Keratinocyte (primary cell): ENCODE results near the gene PTK6. TPM values are rescaled to one million over a fixed set of nuclear protein-coding genes. Genes with fewer than 3 reads are reported as not detected.
A peak's percentile ranks its signal among the peaks of the same experiment; 100 is the strongest.

Experiments
- DNase-seq: peaks from one replicate; pipeline ENCODE4 v3.0.0-alpha.2; 2011; ENCODE audit warnings: low read depth, missing footprints, low spot score
- FAIRE-seq: peaks from 2 replicates; lab custom pipeline; 2011; peaks lifted over from hg19 to GRCh38; lab: Jason Lieb, UNC
- H2AFZ ChIP-seq: 2 replicates; pipeline ENCODE4 v1.6.0; 2012; ENCODE audit warnings: low read length, control low read depth, inconsistent platforms; ENCODE audit not compliant: control insufficient read depth
- H3K27ac ChIP-seq: 2 replicates; pipeline ENCODE4 v1.5.1; 2011; ENCODE audit warnings: low read length; ENCODE audit not compliant: control insufficient read depth, insufficient read depth
- H3K27me3 ChIP-seq: 3 replicates; pipeline ENCODE4 v1.6.0; 2011; ENCODE audit warnings: low read length; ENCODE audit not compliant: control insufficient read depth, insufficient read depth; ENCODE audit errors: extremely low read depth
- H3K36me3 ChIP-seq, 2 experiments: 2 replicates in 1 of 2; 3 replicates in 1 of 2; pipeline ENCODE4 v1.5.1; 2011; ENCODE audit warnings: low read length in 2 of 2, mild to moderate bottlenecking in 1 of 2; ENCODE audit not compliant: control insufficient read depth in 2 of 2, insufficient read depth in 2 of 2; ENCODE audit errors: extremely low read depth in 1 of 2
- H3K4me1 ChIP-seq: 3 replicates; pipeline ENCODE4 v1.5.1; 2011; ENCODE audit warnings: low read length; ENCODE audit not compliant: control insufficient read depth, insufficient read depth; ENCODE audit errors: extremely low read depth
- H3K4me2 ChIP-seq: 3 replicates; pipeline ENCODE4 v1.6.0; 2011; ENCODE audit warnings: low read depth, low read length; ENCODE audit not compliant: control insufficient read depth, insufficient read depth; ENCODE audit errors: extremely low read depth
- H3K4me3 ChIP-seq, 3 experiments: fragments of 200-600 bp in 1 of 3; sonication (generic) in 1 of 3; 2 replicates in 2 of 3; 3 replicates in 1 of 3; pipeline ENCODE4 v1.5.1; 2011 to 2016; ENCODE audit warnings: low read length in 3 of 3, mild to moderate bottlenecking in 3 of 3, control low read depth in 2 of 3, inconsistent platforms in 1 of 3, low read depth in 1 of 3, mixed read lengths in 1 of 3, mixed run types in 1 of 3, moderate library complexity in 1 of 3; ENCODE audit not compliant: control insufficient read depth in 2 of 3, insufficient read depth in 2 of 3; ENCODE audit errors: extremely low read depth in 1 of 3
- H3K79me2 ChIP-seq: 2 replicates; pipeline ENCODE4 v1.6.0; 2012; ENCODE audit warnings: low read length; ENCODE audit not compliant: control insufficient read depth, insufficient read depth
- H3K9ac ChIP-seq: 3 replicates; pipeline ENCODE4 v1.6.0; 2011; ENCODE audit warnings: low read length; ENCODE audit not compliant: control insufficient read depth, insufficient read depth; ENCODE audit errors: extremely low read depth
- H3K9me1 ChIP-seq: 3 replicates; pipeline ENCODE4 v1.6.0; 2011; ENCODE audit warnings: low read length; ENCODE audit not compliant: control insufficient read depth, insufficient read depth; ENCODE audit errors: extremely low read depth
- H3K9me3 ChIP-seq: 2 replicates; pipeline ENCODE4 v1.5.1; 2012; ENCODE audit warnings: low read depth, low read length; ENCODE audit not compliant: control insufficient read depth
- H4K20me1 ChIP-seq: 3 replicates; pipeline ENCODE4 v1.6.0; 2011; ENCODE audit warnings: low read length; ENCODE audit not compliant: control insufficient read depth, insufficient read depth; ENCODE audit errors: extremely low read depth
- CTCF ChIP-seq, 3 experiments: IDR thresholded peaks in 1 of 3; conservative IDR thresholded peaks in 1 of 3; optimal IDR thresholded peaks in 1 of 3; 2 replicates in 2 of 3; 3 replicates in 1 of 3; pipeline versions ENCODE3 to v1.5.1; 2011; ENCODE audit warnings: low read length in 3 of 3, mild to moderate bottlenecking in 3 of 3, moderate library complexity in 2 of 3, control low read depth in 1 of 3, inconsistent platforms in 1 of 3; ENCODE audit not compliant: insufficient read depth in 2 of 3; ENCODE audit errors: extremely low read depth in 1 of 3
- EZH2 ChIP-seq: IDR thresholded peaks from one replicate; pipeline ENCODE4 v1.6.1; 2012; ENCODE audit warnings: inconsistent platforms, mild to moderate bottlenecking, low read length, moderate library complexity
- dilution Hi-C: fragments of 300-500 bp; cut with MboI; formaldehyde crosslinking; loops from one replicate; pipeline ENCODE4 v1.7.0; 2020; ENCODE audit warnings: low sequenced_read_pairs; ENCODE audit not compliant: extremely low pct_ligation_motif_present
- polyA plus RNA-seq, 5 experiments: library from polyadenylated mRNA; depleted of rRNA in 3 of 5; stranded (reverse) in 3 of 5; stranded (forward) in 1 of 5; unstranded in 1 of 5; fragments of >200 nt; gene quantifications; 1 replicate in 1 of 5; 2 replicates in 3 of 5; 3 replicates in 1 of 5; pipeline versions ENCODE4 v1.2.1 to v1.2.3, GENCODE V29; 2011 to 2012; ENCODE audit warnings: missing spikeins in 2 of 5, low read depth in 1 of 5, low replicate concordance in 1 of 5

The PTK6 gene
- polyA plus RNA-seq, 1 donor (not counting 4 experiments of a cell fraction or from before 2014, with no cell fraction given): 28.5 TPM

GRCh38 chr20:63542696-63543095, 5.5 kb upstream of the PTK6 start:
- H3K4me2 ChIP-seq: no peak overlapping the region
- dilution Hi-C loops: no loop called here
- H3K27me3 ChIP-seq: no peaks in the 10 kb centered on the region
- no peak for DNase-seq
- no peaks in the 10 kb centered on the region for H3K9me3 ChIP-seq
- no peaks in the 10 kb centered on the region for H4K20me1 ChIP-seq
- H3K9ac ChIP-seq: no peak overlapping the region
- TF ChIP-seq CTCF (optimal IDR thresholded peaks at IDR 0.05 in 1 of 3, IDR thresholded peaks at IDR 0.05 in 1 of 3, conservative IDR thresholded peaks at IDR 0.05 in 1 of 3; ENCODE audit: extremely low read depth in 1 of 3, insufficient read depth in 2 of 3, low read length in 3 of 3): no peak
- no peak for TF ChIP-seq EZH2
- no peaks in the 10 kb centered on the region for H3K9me1 ChIP-seq
- no peak overlapping the region for H3K4me3 ChIP-seq
- H3K79me2 ChIP-seq: no peaks in the 10 kb centered on the region
- H3K4me1 ChIP-seq: peaks cover 47% of the 10 kb centered on the region
- H3K27ac ChIP-seq: no peak overlapping the region
- no peaks in the 10 kb centered on the region for H3K36me3 ChIP-seq
- H2AFZ ChIP-seq: no peak overlapping the region
- FAIRE-seq: no peak

- H3K9ac ChIP-seq: no peak overlapping the region
- TF ChIP-seq EZH2: no peak
- TF ChIP-seq CTCF (optimal IDR thresholded peaks at IDR 0.05 in 1 of 3, IDR thresholded peaks at IDR 0.05 in 1 of 3, conservative IDR thresholded peaks at IDR 0.05 in 1 of 3; ENCODE audit: extremely low read depth in 1 of 3, insufficient read depth in 2 of 3, low read length in 3 of 3): no peak
- no peak overlapping the region for H3K27ac ChIP-seq
- no peaks in the 10 kb centered on the region for H3K9me3 ChIP-seq
- dilution Hi-C loops: no loop called here
- no peaks in the 10 kb centered on the region for H3K36me3 ChIP-seq
- no peaks in the 10 kb centered on the region for H3K27me3 ChIP-seq
- peaks cover 47% of the 10 kb centered on the region for H3K4me1 ChIP-seq
- H3K79me2 ChIP-seq: no peaks in the 10 kb centered on the region
- no peaks in the 10 kb centered on the region for H3K9me1 ChIP-seq
- H4K20me1 ChIP-seq: no peaks in the 10 kb centered on the region
- H2AFZ ChIP-seq: peak overlapping the region; percentile 4
- no peak for DNase-seq
- peak overlapping the region in 1 of 3 experiments; percentile 19 for H3K4me3 ChIP-seq
- no peak overlapping the region for H3K4me2 ChIP-seq
- peak; percentile 48 for FAIRE-seq
These were observed 4.9 kb upstream of the PTK6 start for GRCh38 chr20:63542031-63542559.
